Loucy (cell line): ENCODE data around the gene SCAND1.
A peak's percentile ranks its signal among the peaks of the same experiment; 100 is the strongest.

Source experiments
- H2AFZ ChIP-seq: fragments of 200-600 bp; sonication (generic); 2 replicates; pipeline ENCODE4 v1.6.0; 2016; ENCODE audit warnings: antibody characterized with exemption, mild to moderate bottlenecking, low read length, moderate library complexity
- H3F3A ChIP-seq: fragments of 200-600 bp; 2 replicates; pipeline ENCODE4 v1.6.0; 2016; ENCODE audit warnings: antibody characterized with exemption, low read depth, mild to moderate bottlenecking
- H3K27me3 ChIP-seq: fragments of 200-600 bp; sonication (generic); 2 replicates; pipeline ENCODE4 v1.6.1; 2014; ENCODE audit warnings: low read length, mild to moderate bottlenecking; ENCODE audit not compliant: insufficient read depth, poor library complexity, severe bottlenecking
- H3K36me3 ChIP-seq: fragments of 200-600 bp; sonication (generic); 2 replicates; pipeline ENCODE4 v1.6.1; 2016; ENCODE audit warnings: low read length; ENCODE audit not compliant: insufficient read depth
- H3K4me1 ChIP-seq: fragments of 200-600 bp; sonication (generic); 2 replicates; pipeline ENCODE4 v1.5.1; 2014; ENCODE audit warnings: low read length, mild to moderate bottlenecking; ENCODE audit not compliant: insufficient read depth, poor library complexity, severe bottlenecking
- H3K4me2 ChIP-seq: fragments of 200-600 bp; sonication (generic); 2 replicates; pipeline ENCODE4 v1.6.0; 2014; ENCODE audit warnings: antibody characterized with exemption, low read length, low read depth, mild to moderate bottlenecking; ENCODE audit not compliant: poor library complexity, severe bottlenecking
- H3K4me3 ChIP-seq: fragments of 200-600 bp; sonication (generic); 2 replicates; pipeline ENCODE4 v1.5.1; 2014; ENCODE audit warnings: low read length, mild to moderate bottlenecking, mixed read lengths; ENCODE audit not compliant: poor library complexity, severe bottlenecking
- H3K79me2 ChIP-seq: fragments of 200-600 bp; sonication (generic); 2 replicates; pipeline ENCODE4 v1.6.1; 2014; ENCODE audit warnings: low read length; ENCODE audit not compliant: insufficient read depth
- H3K9ac ChIP-seq: fragments of 200-600 bp; sonication (generic); 2 replicates; pipeline ENCODE4 v1.6.0; 2014; ENCODE audit warnings: mild to moderate bottlenecking, low read depth, low read length, moderate library complexity; ENCODE audit not compliant: poor library complexity, severe bottlenecking
- H3K9me2 ChIP-seq: fragments of 200-600 bp; sonication (generic); replicated peaks from 2 replicates; pipeline ENCODE4 v1.6.1; 2016; ENCODE audit warnings: low read depth, low read length, mixed read lengths
- H3K9me3 ChIP-seq: fragments of 200-600 bp; sonication (generic); 2 replicates; pipeline ENCODE4 v1.6.1; 2014; ENCODE audit warnings: mild to moderate bottlenecking, antibody characterized with exemption, low read length, low read depth; ENCODE audit not compliant: insufficient read depth
- H4K20me1 ChIP-seq: fragments of 200-600 bp; sonication (generic); 2 replicates; pipeline ENCODE4 v1.6.0; 2014; ENCODE audit warnings: antibody characterized with exemption, low read length, mild to moderate bottlenecking; ENCODE audit not compliant: insufficient read depth, poor library complexity, severe bottlenecking
- CTCF ChIP-seq: fragments of 200-600 bp; sonication (generic); conservative IDR thresholded peaks from 2 replicates; pipeline ENCODE4 v1.5.1; 2014; ENCODE audit warnings: mild to moderate bottlenecking, antibody characterized with exemption, low read length
- EZH2phosphoT487 ChIP-seq: fragments of 200-600 bp; IDR thresholded peaks from 2 replicates; pipeline ENCODE4 v1.6.1; 2018; ENCODE audit warnings: antibody characterized with exemption, mild to moderate bottlenecking, moderate library complexity, borderline replicate concordance

Gene SCAND1

GRCh38 chr20:35981969-35982368 is 27.7 kb upstream of the SCAND1 start:
- H3K79me2 ChIP-seq = no peaks in the 10 kb centered on the region
- TF ChIP-seq CTCF (no peak), EZH2phosphoT487 (no peak)
- no peaks in the 10 kb centered on the region for H4K20me1 ChIP-seq
- no peaks in the 10 kb centered on the region for H3K9me3 ChIP-seq
- H3K9ac ChIP-seq = no peak overlapping the region
- H3K4me2 ChIP-seq = no peak overlapping the region
- peak overlapping the region; percentile 51; the same call in 1 of the 2 replicates for H2AFZ ChIP-seq
- H3K27me3 ChIP-seq = no peaks in the 10 kb centered on the region
- H3K9me2 ChIP-seq = no peaks in the 10 kb centered on the region
- no peak overlapping the region for H3K4me3 ChIP-seq
- H3F3A ChIP-seq = no peaks in the 10 kb centered on the region
- no peaks in the 10 kb centered on the region for H3K4me1 ChIP-seq
- no peaks in the 10 kb centered on the region for H3K36me3 ChIP-seq

- TF ChIP-seq CTCF (no peak), EZH2phosphoT487 (no peak)
- Histone ChIP-seq H4K20me1 (no peaks in the 10 kb centered on the region), H3F3A (no peaks in the 10 kb centered on the region), H3K79me2 (no peaks in the 10 kb centered on the region), H3K4me3 (no peak overlapping the region), H3K9me2 (no peaks in the 10 kb centered on the region), H3K36me3 (no peaks in the 10 kb centered on the region), H3K4me1 (no peaks in the 10 kb centered on the region), H3K9me3 (no peaks in the 10 kb centered on the region), H3K27me3 (no peaks in the 10 kb centered on the region), H3K9ac (no peak overlapping the region), H2AFZ (no peak overlapping the region), H3K4me2 (no peak overlapping the region)
These were observed 25.2 kb upstream of the SCAND1 start for GRCh38 chr20:35979544-35979943.

GRCh38 chr20:35978041-35978513 is 23.8 kb upstream of the SCAND1 start:
- no peak for TF ChIP-seq CTCF
- TF ChIP-seq EZH2phosphoT487 = no peak
- H3K4me1 ChIP-seq = no peaks in the 10 kb centered on the region
- no peak overlapping the region for H3K4me3 ChIP-seq
- H4K20me1 ChIP-seq = no peaks in the 10 kb centered on the region
- no peaks in the 10 kb centered on the region for H3F3A ChIP-seq
- no peaks in the 10 kb centered on the region for H3K36me3 ChIP-seq
- no peak overlapping the region for H2AFZ ChIP-seq
- H3K9me3 ChIP-seq = no peaks in the 10 kb centered on the region
- H3K27me3 ChIP-seq = no peaks in the 10 kb centered on the region
- no peak overlapping the region for H3K9ac ChIP-seq
- H3K4me2 ChIP-seq = no peak overlapping the region
- H3K9me2 ChIP-seq = no peaks in the 10 kb centered on the region
- no peaks in the 10 kb centered on the region for H3K79me2 ChIP-seq
